GM18520 (cell line): ENCODE results near the gene HSPA1B.
"Not testable (repeated sequence)": the region's sequence is repeated elsewhere in the genome, so short reads cannot be mapped to it uniquely, and the experiment has no call there.

Experiments used
- ATAC-seq: cut with Tn5 transposase; IDR thresholded peaks from one replicate; pipeline ENCODE4 v1.9.1; 2021; ENCODE audit not compliant: unreplicated experiment

Gene HSPA1B

GRCh38 chr6:31825553-31825952 lies 2.0 kb upstream of the HSPA1B start:
- ATAC-seq = no peak

GRCh38 chr6:31826793-31827285 lies 699 bp upstream of the HSPA1B start:
- ATAC-seq = no peak

- ATAC-seq = no peak
These were observed 2.2 kb downstream of the HSPA1B start for GRCh38 chr6:31829633-31830283.

GRCh38 chr6:31830886-31831335 lies 3.4 kb downstream of the HSPA1B start:
- ATAC-seq = no peak

- no peak for ATAC-seq
These were observed 4.0 kb downstream of the HSPA1B start for GRCh38 chr6:31831350-31832215.

- ATAC-seq = no peak
These were observed 7.1 kb downstream of the HSPA1B start for GRCh38 chr6:31834367-31835250.

GRCh38 chr6:31836047-31836473 lies 8.5 kb downstream of the HSPA1B start:
- no peak for ATAC-seq

GRCh38 chr6:31836474-31837368 lies 9.2 kb downstream of the HSPA1B start:
- no peak for ATAC-seq

- no peak for ATAC-seq
These were observed 10.0 kb downstream of the HSPA1B start for GRCh38 chr6:31837369-31838113.

- not testable (repeated sequence) for ATAC-seq
These were observed 10.6 kb downstream of the HSPA1B start for GRCh38 chr6:31838114-31838553.

- no peak for ATAC-seq
These were observed 11.4 kb downstream of the HSPA1B start for GRCh38 chr6:31838968-31839367.

- not testable (repeated sequence) for ATAC-seq
These were observed 12.2 kb downstream of the HSPA1B start for GRCh38 chr6:31839779-31840126.

- ATAC-seq = no peak
These were observed 14.5 kb downstream of the HSPA1B start for GRCh38 chr6:31842053-31842452.

- ATAC-seq = no peak
These were observed 17.0 kb downstream of the HSPA1B start for GRCh38 chr6:31844507-31844906.

- no peak for ATAC-seq
These were observed 19.9 kb downstream of the HSPA1B start for GRCh38 chr6:31847276-31847978.

GRCh38 chr6:31850765-31851484 lies 23.4 kb downstream of the HSPA1B start:
- no peak for ATAC-seq

- ATAC-seq = no peak
These were observed 23.9 kb downstream of the HSPA1B start for GRCh38 chr6:31851485-31851832.
